HG02623 (cell line): Measurements from ENCODE around the gene BCL11B.

Experiments
- ATAC-seq: cut with Tn5 transposase; IDR thresholded peaks from one replicate; pipeline ENCODE4 v1.9.1; 2021; ENCODE audit warnings: moderate library complexity; ENCODE audit not compliant: unreplicated experiment

The BCL11B gene

GRCh38 chr14:99168330-99168729 is 103.7 kb downstream of the BCL11B start:
- no peak for ATAC-seq

- no peak for ATAC-seq
These were observed 105.5 kb downstream of the BCL11B start for GRCh38 chr14:99166506-99166905.

GRCh38 chr14:99164712-99165111 is 107.3 kb downstream of the BCL11B start:
- ATAC-seq, result no peak

- ATAC-seq, result no peak
These were observed 108.6 kb downstream of the BCL11B start for GRCh38 chr14:99163446-99163845.

GRCh38 chr14:99159341-99160340 is 112.4 kb downstream of the BCL11B start:
- ATAC-seq, result no peak

GRCh38 chr14:99158646-99159165 is 113.3 kb downstream of the BCL11B start:
- ATAC-seq, result no peak

GRCh38 chr14:99158150-99158549 is 113.8 kb downstream of the BCL11B start:
- ATAC-seq, result no peak

- ATAC-seq, result no peak
These were observed 114.3 kb downstream of the BCL11B start for GRCh38 chr14:99157676-99158075.

- no peak for ATAC-seq
These were observed 114.8 kb downstream of the BCL11B start for GRCh38 chr14:99157246-99157645.

GRCh38 chr14:99156814-99157213 is 115.2 kb downstream of the BCL11B start:
- ATAC-seq, result no peak

GRCh38 chr14:99156090-99156425 is 115.9 kb downstream of the BCL11B start:
- ATAC-seq, result no peak

- no peak for ATAC-seq
These were observed 116.6 kb downstream of the BCL11B start for GRCh38 chr14:99155173-99156089.

- no peak for ATAC-seq
These were observed 121.8 kb downstream of the BCL11B start for GRCh38 chr14:99150236-99150635.

GRCh38 chr14:99148861-99149610 is 123.0 kb downstream of the BCL11B start:
- ATAC-seq, result no peak

GRCh38 chr14:99148131-99148530 is 123.9 kb downstream of the BCL11B start:
- ATAC-seq, result no peak

- ATAC-seq, result no peak
These were observed 124.6 kb downstream of the BCL11B start for GRCh38 chr14:99147366-99147740.

- ATAC-seq, result no peak
These were observed 125.2 kb downstream of the BCL11B start for GRCh38 chr14:99146616-99147365.

- no peak for ATAC-seq
These were observed 126.7 kb downstream of the BCL11B start for GRCh38 chr14:99145307-99145706.

GRCh38 chr14:99143793-99144192 is 128.2 kb downstream of the BCL11B start:
- no peak for ATAC-seq

- no peak for ATAC-seq
These were observed 128.9 kb downstream of the BCL11B start for GRCh38 chr14:99143126-99143525.
